Measurements from ENCODE around the gene GNE.

GNE gene

GRCh38 chr9:36218011-36218410 is 40.2 kb downstream of the GNE start:
- H3K27ac ChIP-seq (replicated peaks): no peak overlapping the region
- TF ChIP-seq POLR2AphosphoS5 (IDR thresholded peaks at IDR 0.05; ENCODE audit: low read depth): no peak
- no peaks in the 10 kb centered on the region for H3K27me3 ChIP-seq (ENCODE audit: insufficient read depth, poor library complexity, severe bottlenecking)
- H3K4me3 ChIP-seq (replicated peaks; ENCODE audit: insufficient read depth, low read length): no peak overlapping the region
- no peak for DNase-seq (ENCODE audit: low read depth in 1 of 2, low spot score in 1 of 2)

- TF ChIP-seq REST (IDR thresholded peaks at IDR 0.05; ENCODE audit: insufficient replicate concordance, low read depth) (no peak), SPI1 (IDR thresholded peaks at IDR 0.05; ENCODE audit: borderline replicate concordance, low read depth) (no peak), GABPA (IDR thresholded peaks at IDR 0.05; ENCODE audit: low read depth) (no peak), CTCF (IDR thresholded peaks at IDR 0.05; ENCODE audit: insufficient read depth, low read length) (no peak), POLR2AphosphoS5 (IDR thresholded peaks at IDR 0.05; ENCODE audit: low read depth) (no peak)
- DNase-seq (ENCODE audit: low read depth in 1 of 2, low spot score in 1 of 2): no peak
- no peak overlapping the region for H3K4me3 ChIP-seq (replicated peaks; ENCODE audit: insufficient read depth, low read length)
- no peaks in the 10 kb centered on the region for H3K27me3 ChIP-seq (ENCODE audit: insufficient read depth, poor library complexity, severe bottlenecking)
- no peak overlapping the region for H3K27ac ChIP-seq (replicated peaks)
These were observed 40.8 kb downstream of the GNE start for GRCh38 chr9:36217256-36217968.

- Histone ChIP-seq H3K4me3 (replicated peaks; ENCODE audit: insufficient read depth, low read length) (no peak overlapping the region), H3K27ac (replicated peaks) (no peak overlapping the region), H3K27me3 (ENCODE audit: insufficient read depth, poor library complexity, severe bottlenecking) (no peaks in the 10 kb centered on the region)
- TF ChIP-seq GABPA (IDR thresholded peaks at IDR 0.05; ENCODE audit: low read depth) (no peak), CTCF (IDR thresholded peaks at IDR 0.05; ENCODE audit: insufficient read depth, low read length) (no peak), SPI1 (IDR thresholded peaks at IDR 0.05; ENCODE audit: borderline replicate concordance, low read depth) (no peak), POLR2AphosphoS5 (IDR thresholded peaks at IDR 0.05; ENCODE audit: low read depth) (no peak), REST (IDR thresholded peaks at IDR 0.05; ENCODE audit: insufficient replicate concordance, low read depth) (no peak)
- no peak for DNase-seq (ENCODE audit: low read depth in 1 of 2, low spot score in 1 of 2)
These were observed 43.7 kb downstream of the GNE start for GRCh38 chr9:36214571-36214970.

- Histone ChIP-seq H3K4me3 (replicated peaks; ENCODE audit: insufficient read depth, low read length) (no peak overlapping the region), H3K27ac (replicated peaks) (no peak overlapping the region), H3K27me3 (ENCODE audit: insufficient read depth, poor library complexity, severe bottlenecking) (no peaks in the 10 kb centered on the region)
- TF ChIP-seq SPI1 (IDR thresholded peaks at IDR 0.05; ENCODE audit: borderline replicate concordance, low read depth) (no peak), CTCF (IDR thresholded peaks at IDR 0.05; ENCODE audit: insufficient read depth, low read length) (no peak), POLR2AphosphoS5 (IDR thresholded peaks at IDR 0.05; ENCODE audit: low read depth) (no peak), REST (IDR thresholded peaks at IDR 0.05; ENCODE audit: insufficient replicate concordance, low read depth) (no peak), GABPA (IDR thresholded peaks at IDR 0.05; ENCODE audit: low read depth) (no peak)
- DNase-seq (ENCODE audit: low read depth in 1 of 2, low spot score in 1 of 2): no peak
These were observed 44.3 kb downstream of the GNE start for GRCh38 chr9:36213989-36214388.

All from HL-60 (cell line).